Activated CD4-positive, alpha-beta T cell treated with anti-CD3 and anti-CD28 coated beads, Interleukin-2, amount 50 U/mL, for 4 hours (primary cell): ENCODE measurements around the gene ZNF768.
"Not testable (repeated sequence)": the region's sequence is repeated elsewhere in the genome, so short reads cannot be mapped to it uniquely, and the experiment has no call there.

Experiments used
- DNase-seq, 2 experiments: peaks; one replicate each; pipeline ENCODE4 v3.0.0-alpha.2; 2020

ZNF768 gene

GRCh38 chr16:30509081-30509765 is 17.1 kb downstream of the ZNF768 start:
- DNase-seq: no peak

GRCh38 chr16:30503403-30504296 is 22.7 kb downstream of the ZNF768 start:
- DNase-seq: no peak

GRCh38 chr16:30499284-30499683 is 27.1 kb downstream of the ZNF768 start:
- DNase-seq: no peak

- DNase-seq: no peak
These were observed 31.7 kb downstream of the ZNF768 start for GRCh38 chr16:30494709-30495108.

GRCh38 chr16:30493941-30494488 is 32.4 kb downstream of the ZNF768 start:
- no peak for DNase-seq

GRCh38 chr16:30491744-30492308 is 34.5 kb downstream of the ZNF768 start:
- DNase-seq: no peak

- no peak for DNase-seq
These were observed 35.1 kb downstream of the ZNF768 start for GRCh38 chr16:30491229-30491628.

- no peak for DNase-seq
These were observed 36.2 kb downstream of the ZNF768 start for GRCh38 chr16:30490210-30490609.

- no peak for DNase-seq
These were observed 37.4 kb downstream of the ZNF768 start for GRCh38 chr16:30488764-30489605.

GRCh38 chr16:30485818-30486436 is 40.4 kb downstream of the ZNF768 start:
- no peak for DNase-seq

- no peak for DNase-seq
These were observed 41.5 kb downstream of the ZNF768 start for GRCh38 chr16:30484887-30485286.

GRCh38 chr16:30482366-30482765 is 44.0 kb downstream of the ZNF768 start:
- no peak for DNase-seq

GRCh38 chr16:30481381-30481780 is 45.0 kb downstream of the ZNF768 start:
- DNase-seq: no peak

- no peak for DNase-seq
These were observed 47.4 kb downstream of the ZNF768 start for GRCh38 chr16:30478766-30479478.

- DNase-seq: not testable (repeated sequence)
These were observed 48.6 kb downstream of the ZNF768 start for GRCh38 chr16:30477773-30478172.

GRCh38 chr16:30476991-30477390 is 49.4 kb downstream of the ZNF768 start:
- DNase-seq: no peak

- no peak for DNase-seq
These were observed 51.7 kb downstream of the ZNF768 start for GRCh38 chr16:30474684-30475083.

GRCh38 chr16:30474074-30474452 is 52.3 kb downstream of the ZNF768 start:
- no peak for DNase-seq
